UCSD-AML1 (cell line): ENCODE measurements around the gene PDIA2.
"Not testable (repeated sequence)": the region's sequence is repeated elsewhere in the genome, so short reads cannot be mapped to it uniquely, and the experiment has no call there.

Source experiments
- DNase-seq: peaks from one replicate; lab custom pipeline; 2025; ENCODE audit not compliant: unreplicated experiment; lab: John Stamatoyannopoulos, UW

Gene PDIA2

GRCh38 chr16:263944-264343 is 19.0 kb upstream of the PDIA2 start:
- no peak for DNase-seq

GRCh38 chr16:264440-264951 is 18.5 kb upstream of the PDIA2 start:
- no peak for DNase-seq

GRCh38 chr16:265002-265529 is 17.9 kb upstream of the PDIA2 start:
- no peak for DNase-seq

GRCh38 chr16:265711-266110 is 17.3 kb upstream of the PDIA2 start:
- no peak for DNase-seq

GRCh38 chr16:266258-267164 is 16.5 kb upstream of the PDIA2 start:
- DNase-seq: no peak

- DNase-seq: not testable (repeated sequence)
Observed at GRCh38 chr16:267562-267961, 15.4 kb upstream of the PDIA2 start.

- no peak for DNase-seq
Observed at GRCh38 chr16:268141-269053, 14.6 kb upstream of the PDIA2 start.

GRCh38 chr16:269061-269796 is 13.7 kb upstream of the PDIA2 start:
- DNase-seq: no peak

- DNase-seq: no peak
Observed at GRCh38 chr16:270381-271255, 12.3 kb upstream of the PDIA2 start.

- no peak for DNase-seq
Observed at GRCh38 chr16:272633-273546, 10.1 kb upstream of the PDIA2 start.

- no peak for DNase-seq
Observed at GRCh38 chr16:273547-274421, 9.2 kb upstream of the PDIA2 start.

GRCh38 chr16:275041-275641 is 7.8 kb upstream of the PDIA2 start:
- DNase-seq: no peak

GRCh38 chr16:275786-276232 is 7.2 kb upstream of the PDIA2 start, which contains the start of gene RGS11:
RGS11 (minus strand) TSS chr16:275944; CDS start chr16:275911, 33 bp downstream.
- no peak for DNase-seq

GRCh38 chr16:276426-277077 is 6.4 kb upstream of the PDIA2 start:
- no peak for DNase-seq

- DNase-seq: peak; percentile 48
Observed at GRCh38 chr16:278863-279366, 4.0 kb upstream of the PDIA2 start.

- no peak for DNase-seq
Observed at GRCh38 chr16:279531-279930, 3.4 kb upstream of the PDIA2 start.
